Measurements from ENCODE around the gene ZNF280D.
"Not testable (repeated sequence)": the region's sequence is repeated elsewhere in the genome, so short reads cannot be mapped to it uniquely, and the experiment has no call there.

Gene ZNF280D, protein sequence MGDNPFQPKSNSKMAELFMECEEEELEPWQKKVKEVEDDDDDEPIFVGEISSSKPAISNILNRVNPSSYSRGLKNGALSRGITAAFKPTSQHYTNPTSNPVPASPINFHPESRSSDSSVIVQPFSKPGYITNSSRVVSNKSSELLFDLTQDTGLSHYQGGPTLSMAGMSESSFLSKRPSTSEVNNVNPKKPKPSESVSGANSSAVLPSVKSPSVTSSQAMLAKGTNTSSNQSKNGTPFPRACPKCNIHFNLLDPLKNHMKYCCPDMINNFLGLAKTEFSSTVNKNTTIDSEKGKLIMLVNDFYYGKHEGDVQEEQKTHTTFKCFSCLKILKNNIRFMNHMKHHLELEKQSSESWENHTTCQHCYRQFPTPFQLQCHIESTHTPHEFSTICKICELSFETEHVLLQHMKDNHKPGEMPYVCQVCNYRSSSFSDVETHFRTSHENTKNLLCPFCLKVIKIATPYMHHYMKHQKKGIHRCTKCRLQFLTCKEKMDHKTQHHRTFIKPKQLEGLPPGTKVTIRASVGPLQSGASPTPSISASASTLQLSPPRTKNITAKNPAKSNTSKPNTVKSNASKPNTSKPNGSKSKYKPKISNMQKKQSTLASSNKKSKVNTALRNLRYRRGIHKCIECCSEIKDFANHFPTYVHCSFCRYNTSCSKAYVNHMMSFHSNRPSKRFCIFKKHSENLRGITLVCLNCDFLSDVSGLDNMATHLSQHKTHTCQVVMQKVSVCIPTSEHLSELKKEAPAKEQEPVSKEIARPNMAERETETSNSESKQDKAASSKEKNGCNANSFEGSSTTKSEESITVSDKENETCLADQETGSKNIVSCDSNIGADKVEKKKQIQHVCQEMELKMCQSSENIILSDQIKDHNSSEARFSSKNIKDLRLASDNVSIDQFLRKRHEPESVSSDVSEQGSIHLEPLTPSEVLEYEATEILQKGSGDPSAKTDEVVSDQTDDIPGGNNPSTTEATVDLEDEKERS
- total RNA-seq, result 1.6 to 19.8 (median 7.9) reads per million in 17 experiments

DNA sequence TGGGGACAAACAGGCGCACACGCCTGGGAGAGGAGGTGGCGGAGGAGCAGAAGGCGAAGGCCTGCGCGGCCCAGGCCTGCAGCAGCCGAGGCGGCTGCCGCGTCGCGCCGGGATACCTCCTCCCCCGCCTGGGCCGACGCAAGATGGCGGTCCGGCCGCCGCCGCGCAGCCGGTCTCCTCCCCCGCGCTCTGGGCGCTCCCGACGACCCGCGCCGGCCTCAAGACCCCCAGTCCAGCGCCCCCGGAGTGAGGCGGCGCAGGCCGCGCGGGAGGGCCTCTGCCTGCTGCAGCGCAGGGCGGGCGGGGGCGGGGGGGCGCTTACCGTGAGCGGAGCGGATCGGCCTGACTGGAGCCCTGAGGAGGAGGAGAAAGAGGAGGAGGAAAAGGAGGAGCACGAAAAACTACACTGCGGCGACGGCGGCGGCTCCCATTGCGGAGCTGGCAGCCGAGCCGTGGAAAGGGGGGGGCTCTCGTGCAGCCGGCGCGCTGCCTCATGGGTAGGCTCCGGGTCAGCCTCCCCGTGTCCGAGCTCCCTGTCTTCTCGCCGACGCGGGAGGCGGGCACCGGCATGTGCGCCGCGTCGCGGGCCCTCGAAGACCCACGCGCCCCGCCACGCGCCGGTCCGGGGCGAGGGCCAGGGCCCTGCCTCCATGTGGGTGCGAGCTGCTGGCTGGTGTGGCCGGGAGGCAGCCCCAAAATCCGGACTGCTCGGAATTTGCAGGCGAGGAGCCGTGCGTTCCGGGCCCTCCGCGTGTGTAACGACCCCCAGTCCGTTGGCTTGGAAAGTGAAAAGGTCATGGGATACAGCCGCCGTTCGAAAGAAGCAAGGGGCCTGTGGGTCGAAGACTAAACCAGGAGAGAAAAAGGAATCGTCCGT lies at the start of gene ZNF280D:
TSS of gene ZNF280D (minus strand) at position 374 of the 877 bp plus-strand sequence. CDS start 26,400 bp downstream, outside the sequence.
- DNase-seq, result peak; percentile 81 to 94 (median 90)

DNA sequence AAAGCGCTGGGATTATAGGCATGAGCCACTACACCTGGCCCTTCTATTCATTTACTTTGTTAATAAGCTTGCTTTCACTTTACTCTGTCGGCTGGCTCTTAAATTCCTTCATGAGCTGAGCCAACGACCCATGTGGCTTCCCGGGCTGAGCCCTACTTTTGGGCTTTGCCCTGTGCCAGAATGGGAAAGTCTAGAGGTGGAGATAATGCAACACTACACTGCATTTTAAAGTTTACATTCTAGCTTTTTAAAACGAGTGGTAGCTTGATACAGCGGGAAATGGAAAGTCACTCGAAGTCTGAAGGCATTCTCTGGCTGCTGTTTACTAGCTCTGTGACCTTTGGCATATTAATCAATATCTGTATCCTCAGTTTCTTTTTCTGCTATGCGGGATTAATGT lies 49.0 kb upstream of the ZNF280D start:
- DNase-seq, result no peak

DNA sequence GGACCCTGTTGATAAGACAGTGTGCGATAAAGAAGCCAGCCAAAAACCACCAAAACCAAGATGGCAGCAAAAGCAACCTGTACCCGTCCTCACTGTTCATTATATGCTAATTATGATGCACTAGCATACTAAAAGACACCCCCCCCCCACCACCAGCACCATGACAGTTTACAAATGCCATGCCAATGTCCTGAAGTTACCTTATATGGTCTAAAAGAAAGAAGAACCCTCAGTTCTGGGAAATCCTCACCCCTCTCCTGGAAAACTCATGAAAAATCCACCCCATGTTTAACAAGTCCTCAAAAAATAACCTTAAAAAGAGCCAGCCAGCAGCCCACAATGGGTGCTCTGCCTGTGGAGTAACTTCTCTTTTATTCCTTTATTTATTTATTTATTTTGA lies 48.4 kb upstream of the ZNF280D start:
- DNase-seq, result no peak

DNA sequence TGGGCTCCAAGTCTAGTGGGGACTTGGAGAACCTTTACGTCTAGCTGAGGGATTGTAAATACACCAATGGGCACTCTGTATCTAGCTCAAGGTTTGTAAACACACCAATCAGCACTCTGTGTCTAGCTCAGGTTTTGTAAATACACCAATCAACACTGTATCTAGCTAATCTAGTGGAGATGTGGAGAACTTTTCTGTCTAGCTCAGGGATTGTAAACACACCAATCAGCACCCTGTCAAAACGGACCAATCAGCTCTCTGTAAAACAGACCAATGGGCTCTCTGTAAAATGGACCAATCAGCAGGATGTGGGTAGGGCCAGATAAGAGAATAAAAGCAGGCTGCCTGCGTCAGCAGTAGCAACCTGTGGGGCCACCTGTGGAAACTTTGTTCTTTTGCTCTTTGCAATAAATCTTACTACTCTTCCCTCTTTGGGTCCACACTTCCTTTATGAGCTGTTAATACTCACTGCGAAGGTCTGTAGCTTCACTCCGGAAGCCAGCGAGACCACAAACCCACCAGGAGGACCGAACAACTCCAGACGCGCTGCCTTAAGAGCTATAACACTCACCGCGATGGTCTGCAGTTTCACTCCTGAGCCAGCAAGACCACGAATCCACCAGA lies 46.9 kb upstream of the ZNF280D start:
- DNase-seq, result not testable (repeated sequence)

DNA sequence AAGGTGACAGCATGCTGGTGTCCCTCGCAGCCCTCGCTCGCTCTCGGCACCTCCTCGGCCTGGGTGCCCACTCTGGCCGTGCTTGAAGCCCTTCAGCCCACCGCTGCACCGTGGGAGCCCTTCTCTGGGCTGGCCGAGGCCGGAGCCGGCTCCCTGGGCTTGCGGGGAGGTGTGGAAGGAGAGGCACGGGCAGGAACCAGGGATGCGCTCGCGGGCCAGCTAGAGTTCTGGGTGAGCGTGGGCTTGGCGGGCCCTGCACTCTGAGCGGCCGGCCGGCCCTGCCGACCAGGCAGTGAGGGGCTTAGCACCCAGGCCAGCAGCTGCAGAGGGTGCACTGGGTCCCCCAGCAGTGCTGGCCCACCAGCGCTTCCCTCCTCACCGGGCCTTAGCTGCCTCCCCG lies 46.1 kb upstream of the ZNF280D start:
- not testable (repeated sequence) for DNase-seq

DNA sequence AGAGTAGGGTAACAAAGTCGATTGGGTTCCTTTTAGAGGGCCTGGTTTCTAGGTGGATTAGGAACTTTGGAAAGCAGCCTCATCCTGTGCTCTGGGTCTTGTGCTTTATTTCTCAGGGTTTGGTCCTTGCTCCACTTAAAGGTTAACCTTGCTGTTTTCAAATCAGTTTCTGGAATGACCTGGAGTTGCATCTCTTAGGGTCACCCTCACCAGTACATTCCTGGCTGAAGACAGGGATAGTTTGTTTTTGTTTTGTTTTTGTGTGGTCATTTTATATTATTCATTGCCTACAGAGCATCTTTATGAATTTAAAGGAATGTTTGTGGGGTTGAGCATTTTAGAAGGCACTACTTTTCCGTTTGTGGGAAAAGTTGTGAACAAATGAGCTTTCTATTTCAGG lies 45.5 kb upstream of the ZNF280D start:
- no peak for DNase-seq

DNA sequence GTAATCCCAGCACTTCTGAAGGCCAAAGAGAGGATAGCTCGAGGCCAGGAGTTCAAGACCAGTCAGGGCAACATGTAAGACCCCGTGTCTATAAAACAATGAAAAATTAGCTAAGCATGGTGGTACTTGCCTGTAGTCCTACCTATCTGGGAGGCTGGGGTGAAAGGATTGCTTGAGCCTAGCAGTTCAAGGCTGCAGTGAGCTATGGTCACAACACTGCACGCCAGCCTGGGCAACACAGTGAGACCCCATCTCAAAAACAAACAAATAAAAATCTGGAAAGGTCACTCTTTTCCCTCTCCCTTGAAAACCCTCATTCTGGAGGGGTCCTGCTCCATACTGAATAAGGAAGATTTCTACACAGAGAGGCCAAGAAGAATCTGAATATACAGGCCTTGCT lies 43.5 kb upstream of the ZNF280D start:
- DNase-seq, result no peak

DNA sequence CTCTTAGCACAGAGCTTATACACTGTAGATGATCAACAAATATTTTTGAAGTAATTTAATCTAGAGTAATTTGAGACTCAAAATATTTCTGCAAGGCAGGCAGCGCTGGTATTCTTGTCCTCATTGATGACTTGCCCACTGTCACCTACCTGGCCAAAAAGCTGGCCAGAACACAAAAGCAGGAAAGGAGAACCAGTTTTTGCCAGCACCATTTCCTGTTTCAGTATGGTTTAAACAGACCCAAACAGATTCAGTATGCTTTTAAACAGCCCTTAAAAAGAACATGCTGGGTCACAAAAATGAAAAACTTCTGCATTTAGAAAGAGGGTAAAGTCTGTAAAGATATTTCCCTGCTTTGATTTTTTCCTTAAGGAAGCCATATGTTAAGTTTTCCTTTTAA lies 42.3 kb upstream of the ZNF280D start:
- DNase-seq, result no peak

DNA sequence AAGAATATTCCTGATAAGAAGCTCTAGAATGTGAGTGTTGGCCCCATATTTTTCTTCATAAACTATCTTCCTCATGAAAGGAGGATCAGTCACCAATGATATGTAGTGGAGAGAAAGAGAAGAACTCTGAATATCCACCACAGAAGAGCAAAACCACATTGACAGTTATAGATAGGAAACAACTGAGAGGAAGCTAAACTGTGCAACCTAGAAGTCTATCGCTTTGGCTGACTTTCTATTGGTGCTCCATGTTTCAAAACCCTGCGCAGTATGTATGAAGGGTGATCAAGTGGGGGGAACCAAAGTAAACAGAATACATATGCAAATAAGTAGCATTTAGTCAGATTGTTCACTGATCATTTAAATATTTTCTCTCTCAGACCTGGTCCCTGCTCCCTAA lies 41.0 kb upstream of the ZNF280D start:
- DNase-seq, result no peak

DNA sequence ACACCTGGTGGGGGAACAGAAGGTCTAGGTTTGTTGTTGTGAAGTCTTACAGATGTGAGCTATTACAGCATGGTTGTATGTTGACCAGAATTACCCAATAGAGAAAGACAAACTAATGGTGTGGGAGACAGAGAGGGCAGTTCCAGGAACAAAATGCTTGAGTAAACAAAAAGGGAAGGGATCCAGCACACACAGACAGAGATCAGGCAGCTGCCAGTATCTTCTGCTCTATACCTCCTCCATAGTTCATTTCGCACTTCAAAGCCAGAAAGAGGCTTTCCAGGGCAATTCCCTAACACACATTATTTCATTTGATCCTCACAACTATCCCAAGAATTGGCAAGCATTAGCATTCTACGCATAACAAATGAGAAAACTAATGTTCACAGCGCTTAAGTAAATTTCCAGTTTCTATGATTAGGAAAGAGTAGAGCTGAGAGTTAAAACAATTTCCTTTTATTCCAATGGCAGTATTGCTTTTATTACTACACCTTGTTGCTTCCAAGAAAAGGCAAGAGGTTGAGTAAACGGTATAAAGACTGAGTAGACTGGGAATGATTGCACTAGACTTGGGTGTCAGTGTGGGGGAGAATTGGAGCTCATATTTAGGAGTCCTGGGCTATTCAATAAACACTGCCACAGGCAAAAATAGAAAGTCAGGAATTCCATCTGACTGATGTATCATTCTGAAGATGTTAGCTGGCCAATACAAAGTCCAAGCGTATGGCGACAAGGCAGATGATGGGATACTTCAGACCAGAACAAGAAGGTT lies 39.7 kb upstream of the ZNF280D start:
- peak in 3 of 4 experiments; percentile 29 to 60 (median 49) for DNase-seq

DNA sequence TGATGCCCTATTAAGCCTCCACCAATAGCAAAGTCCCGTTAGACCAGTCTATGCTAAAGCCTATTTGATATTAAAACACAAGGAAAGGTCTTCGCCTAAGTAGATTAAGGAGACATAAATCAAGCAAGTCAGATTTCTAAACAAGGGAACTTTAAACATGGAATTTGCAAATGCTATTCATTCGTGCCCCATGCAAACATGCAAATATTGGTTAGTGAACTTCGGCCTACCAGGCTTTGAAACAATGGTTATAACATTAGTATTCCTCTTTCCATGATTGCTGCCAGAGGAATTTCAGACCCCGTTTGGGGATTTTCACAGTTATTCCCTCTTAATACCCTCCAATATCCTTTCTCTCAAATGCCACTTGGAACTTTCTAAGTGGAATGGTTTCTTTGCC lies 36.9 kb upstream of the ZNF280D start:
- DNase-seq, result no peak

DNA sequence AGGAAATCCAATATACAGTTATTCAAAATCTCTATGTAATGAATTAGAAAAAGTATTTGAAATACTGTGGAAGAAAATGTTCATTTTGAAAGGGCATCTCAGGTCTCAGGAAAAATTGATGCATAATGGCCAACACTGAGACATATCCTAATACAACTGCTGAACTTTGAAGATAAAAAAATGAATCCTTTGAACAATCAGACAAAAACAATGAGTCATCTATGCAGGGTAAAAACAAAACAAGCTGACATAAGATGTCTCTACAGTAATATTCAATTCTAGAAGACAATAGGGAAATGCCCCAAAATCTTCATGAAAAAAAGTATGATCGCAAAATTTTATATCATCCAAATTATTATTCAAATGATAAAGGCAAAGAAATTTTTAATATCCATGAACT lies 34.0 kb upstream of the ZNF280D start:
- peak in 1 of 4 experiments; percentile 21 for DNase-seq

DNA sequence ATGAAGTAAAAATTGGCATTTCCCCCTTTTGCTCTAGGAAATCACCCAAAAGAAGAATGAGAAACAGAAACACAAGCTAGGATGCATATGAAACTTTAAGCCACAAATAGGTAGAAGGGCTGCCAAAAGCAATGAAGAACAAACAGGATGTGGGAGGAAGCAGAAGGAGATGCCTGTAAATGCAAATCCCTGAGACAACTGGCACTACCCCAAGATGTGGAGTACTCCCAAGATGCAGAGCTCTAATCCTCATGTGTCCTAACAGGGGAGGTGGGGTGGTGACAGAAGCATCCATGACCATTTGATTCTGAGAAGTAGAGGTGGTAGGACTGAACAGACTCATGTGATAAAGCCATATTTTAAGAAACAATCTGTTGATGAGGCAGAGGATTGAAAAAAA lies 31.9 kb upstream of the ZNF280D start:
- no peak for DNase-seq

DNA sequence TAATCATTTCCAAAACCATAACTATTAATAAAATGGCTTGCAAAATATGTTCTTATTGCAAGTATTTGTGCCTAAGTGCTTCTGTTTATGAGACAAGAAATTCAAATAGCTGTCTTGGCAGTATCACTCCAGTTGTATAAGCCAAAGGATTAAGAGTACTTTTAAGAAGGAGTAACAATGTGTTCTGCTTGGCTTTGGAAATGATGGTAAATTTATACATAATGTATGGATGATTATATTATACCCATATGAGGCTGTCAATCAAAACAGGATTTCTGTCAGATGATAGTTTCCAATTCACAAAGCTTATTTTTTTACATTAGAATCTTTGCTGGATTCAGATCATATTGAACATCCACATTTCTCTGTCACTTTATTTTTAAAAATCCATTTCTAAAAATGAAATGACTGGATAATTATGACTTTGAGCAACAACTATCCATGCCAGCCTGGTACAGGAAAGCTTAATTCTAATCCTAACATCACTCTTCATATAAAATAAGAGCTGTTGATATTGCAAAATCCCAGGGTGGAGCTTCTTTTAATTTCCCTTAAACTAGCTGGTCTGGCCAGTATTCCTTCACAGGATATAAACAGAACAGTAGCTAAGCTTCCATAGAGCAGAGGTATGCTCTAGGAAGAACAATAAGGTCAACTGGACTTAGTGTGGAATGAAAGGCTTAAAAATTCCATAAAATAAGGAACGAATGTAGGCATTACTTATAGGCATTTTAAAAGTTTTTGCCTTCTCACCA lies 30.0 kb upstream of the ZNF280D start:
- DNase-seq, result no peak

DNA sequence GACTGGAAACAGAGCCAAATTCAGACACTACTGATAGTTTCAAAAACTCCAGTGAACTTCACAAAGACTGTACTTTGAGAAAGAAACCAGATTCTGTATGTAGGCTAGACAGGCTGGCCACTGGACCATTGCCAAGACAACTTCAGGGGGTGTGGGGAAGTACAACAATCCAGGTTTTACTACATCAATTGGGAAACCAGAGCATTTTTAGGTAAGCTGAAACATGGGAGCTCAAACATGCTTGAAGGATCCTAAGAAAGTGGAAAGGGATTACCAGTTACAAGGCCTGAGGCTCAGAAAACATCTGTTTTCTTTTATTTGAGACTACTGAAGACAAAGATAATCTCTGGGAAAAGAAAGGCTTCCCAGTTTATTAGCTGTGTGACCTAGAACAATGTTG lies 26.9 kb upstream of the ZNF280D start:
- peak in 1 of 4 experiments; percentile 10 for DNase-seq

DNA sequence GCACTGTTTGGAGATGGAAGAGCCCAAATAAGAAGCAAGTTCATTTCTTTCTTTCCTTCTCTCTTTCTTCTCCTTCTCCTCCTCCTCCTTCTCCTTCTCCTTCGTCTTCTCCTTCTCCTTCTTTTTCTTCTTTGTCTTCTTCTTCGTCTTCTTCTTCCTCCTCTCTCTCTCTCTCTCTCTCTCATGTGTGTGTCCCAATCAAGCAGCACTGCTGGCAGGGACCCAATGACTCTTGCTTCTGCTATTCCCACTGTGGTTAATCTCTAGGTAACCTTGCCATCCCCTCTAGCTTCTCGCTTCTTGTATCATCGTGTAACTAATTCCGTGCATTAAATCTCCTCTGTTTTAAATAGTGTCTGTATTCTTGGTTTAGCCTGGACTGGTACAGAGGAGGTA lies 26.1 kb upstream of the ZNF280D start:
- DNase-seq, result peak; percentile 35 to 51 (median 44)

DNA sequence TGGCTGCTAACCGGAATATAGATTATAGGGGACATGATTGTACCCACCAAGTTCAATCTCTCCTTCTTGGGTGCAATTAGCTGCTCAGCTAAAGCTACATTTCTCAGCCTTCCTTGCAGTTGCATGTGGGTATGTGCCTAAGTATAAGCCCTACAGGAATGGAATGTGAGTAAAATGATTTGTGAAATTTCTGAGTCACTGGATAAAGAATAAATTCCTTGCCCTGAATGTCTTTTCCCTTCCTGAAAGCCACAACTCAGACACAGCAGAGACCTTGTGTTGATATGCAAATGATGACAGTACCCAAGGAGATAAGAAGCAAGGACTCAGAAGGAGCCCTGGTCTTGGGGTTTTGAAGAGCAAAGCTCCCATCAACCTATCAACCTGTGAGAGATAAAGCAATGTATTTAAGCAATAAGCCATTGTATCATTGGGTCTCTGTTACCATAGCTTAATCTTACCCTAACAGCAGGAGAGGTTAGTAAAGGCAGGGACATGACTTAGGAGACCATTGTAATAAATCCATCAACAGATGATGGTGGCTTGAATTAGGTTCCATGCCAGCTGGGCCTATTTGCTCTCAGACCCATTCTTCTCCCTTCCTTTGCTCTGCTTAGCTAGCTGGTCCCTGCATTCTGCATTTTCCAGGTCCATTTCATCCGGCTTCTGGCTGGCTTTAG lies 25.6 kb upstream of the ZNF280D start:
- DNase-seq, result no peak

DNA sequence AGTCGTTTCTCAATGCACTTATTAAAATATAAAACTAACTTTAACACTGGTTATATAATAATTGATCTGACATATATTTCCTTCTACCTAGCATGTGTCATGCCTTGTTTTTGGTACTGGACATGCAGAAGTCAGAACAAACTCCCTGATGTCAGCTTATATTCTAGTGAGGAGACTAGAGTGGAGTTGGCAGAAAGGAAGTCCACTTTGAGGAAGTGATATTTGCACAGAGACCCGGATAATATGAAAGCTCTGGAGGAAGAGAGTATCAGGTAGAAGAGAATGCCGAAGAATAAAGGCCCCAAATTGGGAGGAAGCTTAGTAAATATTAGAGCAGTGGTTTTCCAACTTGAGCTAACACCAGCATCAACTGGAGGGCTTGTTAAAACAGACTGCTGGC lies 24.6 kb upstream of the ZNF280D start:
- DNase-seq, result peak; percentile 25 to 77 (median 56)

DNA sequence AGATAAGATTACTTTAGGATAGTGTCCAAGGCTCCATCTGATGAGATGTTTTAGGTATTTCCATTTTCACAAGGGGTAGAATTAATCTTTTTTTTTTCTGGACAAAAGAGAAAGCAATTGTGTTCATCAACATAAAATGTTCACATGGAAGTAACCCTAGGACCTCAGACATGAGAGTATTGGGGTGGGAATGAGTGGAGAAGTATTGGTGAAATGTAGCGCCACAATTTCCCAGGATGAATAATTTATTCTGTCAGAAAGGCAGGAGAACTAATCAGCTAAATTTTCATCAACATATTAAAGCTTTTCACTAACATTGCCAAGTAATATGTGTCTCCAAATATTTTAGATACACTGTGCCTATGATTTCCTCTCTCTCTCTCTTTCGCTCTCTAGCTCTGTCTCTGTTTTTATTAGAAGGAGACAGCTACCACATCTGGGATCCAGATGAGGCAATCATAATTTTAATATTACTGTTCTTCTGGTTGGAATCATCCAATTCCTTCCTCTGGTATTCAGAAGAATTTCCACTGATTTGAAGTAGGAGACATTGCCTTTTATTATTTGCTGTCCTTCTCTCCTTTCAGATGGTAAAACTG lies 21.6 kb upstream of the ZNF280D start:
- no peak for DNase-seq

Data from suppressor macrophage (primary cell).